GM23338 (cell line): ENCODE measurements around the gene CHMP6. TPM values are rescaled to one million over a fixed set of nuclear protein-coding genes. Genes with fewer than 3 reads are reported as not detected.

Experiments
- ATAC-seq: fragments of 200-7000 bp; cut with Tn5 transposase; 3 replicates; pipeline ENCODE4 v1.9.1; 2020
- DNase-seq: peaks from one replicate; pipeline ENCODE4 v3.0.0-alpha.2; 2015; ENCODE audit warnings: low spot score
- H2AFZ ChIP-seq: fragments of 200-600 bp; sonication (generic); 2 replicates; pipeline ENCODE4 v1.8.0; 2016; ENCODE audit warnings: antibody characterized with exemption, mild to moderate bottlenecking, moderate library complexity
- H3F3A ChIP-seq: fragments of 200-600 bp; sonication (generic); replicated peaks from 2 replicates; pipeline ENCODE4 v1.8.0; 2017; ENCODE audit warnings: antibody characterized with exemption, mixed run types, low read depth
- H3K27ac ChIP-seq: fragments of 200-600 bp; sonication (generic); 2 replicates; pipeline ENCODE4 v1.6.1; 2016; ENCODE audit warnings: low read depth
- H3K27me3 ChIP-seq: fragments of 200-600 bp; sonication (generic); 2 replicates; pipeline ENCODE4 v1.8.0; 2016; ENCODE audit warnings: mild to moderate bottlenecking, mixed run types, moderate library complexity; ENCODE audit not compliant: insufficient read depth
- H3K36me3 ChIP-seq: fragments of 200-600 bp; sonication (generic); 2 replicates; pipeline ENCODE4 v1.8.0; 2016; ENCODE audit warnings: mild to moderate bottlenecking; ENCODE audit not compliant: insufficient read depth
- H3K4me1 ChIP-seq: fragments of 200-600 bp; sonication (generic); 2 replicates; pipeline ENCODE4 v1.8.0; 2016; ENCODE audit warnings: mild to moderate bottlenecking, moderate library complexity; ENCODE audit not compliant: insufficient read depth
- H3K4me2 ChIP-seq: fragments of 200-600 bp; sonication (generic); 2 replicates; pipeline ENCODE4 v1.7.1; 2017; ENCODE audit warnings: mixed run types
- H3K4me3 ChIP-seq: fragments of 200-600 bp; sonication (generic); 2 replicates; pipeline ENCODE4 v1.6.1; 2016; ENCODE audit warnings: mixed run types
- H3K79me2 ChIP-seq: fragments of 200-600 bp; sonication (generic); replicated peaks from 2 replicates; pipeline ENCODE4 v1.8.0; 2017; ENCODE audit warnings: mild to moderate bottlenecking; ENCODE audit not compliant: insufficient read depth
- H3K9me2 ChIP-seq: fragments of 200-600 bp; sonication (generic); 2 replicates; pipeline ENCODE4 v1.8.0; 2017; ENCODE audit not compliant: insufficient read depth
- H4K20me1 ChIP-seq: fragments of 200-600 bp; sonication (generic); replicated peaks from 2 replicates; pipeline ENCODE4 v1.8.0; 2017; ENCODE audit warnings: mild to moderate bottlenecking; ENCODE audit not compliant: insufficient read depth
- H3K27ac Mint-ChIP-seq: 2 replicates; pipeline ENCODE4 v1.8.0; 2020; ENCODE audit warnings: inconsistent platforms, mild to moderate bottlenecking, moderate library complexity, mixed read lengths
- H3K27me3 Mint-ChIP-seq: 3 replicates; pipeline ENCODE4 v1.8.0; 2022; ENCODE audit warnings: low read depth, mild to moderate bottlenecking, moderate library complexity, mixed read lengths, inconsistent platforms; ENCODE audit not compliant: insufficient read depth, poor library complexity
- H3K36me3 Mint-ChIP-seq: 3 replicates; pipeline ENCODE4 v1.8.0; 2021; ENCODE audit warnings: low read depth, mild to moderate bottlenecking, inconsistent platforms, moderate library complexity, mixed read lengths
- H3K4me1 Mint-ChIP-seq: 3 replicates; pipeline ENCODE4 v1.8.0; 2020; ENCODE audit warnings: mild to moderate bottlenecking, inconsistent platforms, mixed read lengths
- H3K4me3 Mint-ChIP-seq: 3 replicates; pipeline ENCODE4 v1.8.0; 2021; ENCODE audit warnings: moderate library complexity, mild to moderate bottlenecking, inconsistent platforms, mixed read lengths
- H3K9me3 Mint-ChIP-seq: 3 replicates; pipeline ENCODE4 v1.8.0; 2020; ENCODE audit warnings: moderate library complexity, mild to moderate bottlenecking, inconsistent platforms, mixed read lengths
- CREB1 ChIP-seq: fragments of 250-450 bp; sonication (Bioruptor Pico); IDR thresholded peaks from 2 replicates; pipeline ENCODE4 v1.5.0; 2020; ENCODE audit warnings: low read depth, mild to moderate bottlenecking, moderate library complexity
- CTCF ChIP-seq, 2 experiments: fragments of 200-600 bp in 1 of 2; sonication (generic) in 1 of 2; conservative IDR thresholded peaks; 2 replicates each; pipeline versions ENCODE4 v1.5.1 to v1.6.1; 2016 to 2017; ENCODE audit warnings: antibody characterized with exemption in 2 of 2, low read depth in 2 of 2, mild to moderate bottlenecking in 2 of 2, moderate library complexity in 1 of 2
- EZH2 ChIP-seq: fragments of 200-600 bp; sonication (generic); IDR thresholded peaks from one replicate; pipeline ENCODE4 v1.8.0; 2017; ENCODE audit warnings: antibody characterized with exemption, mild to moderate bottlenecking, low read depth; ENCODE audit not compliant: unreplicated experiment
- EZH2phosphoT487 ChIP-seq: fragments of 200-600 bp; sonication (generic); IDR thresholded peaks from one replicate; pipeline ENCODE4 v1.8.1; 2018; ENCODE audit warnings: antibody characterized with exemption; ENCODE audit not compliant: unreplicated experiment
- JUNB ChIP-seq: IDR thresholded peaks from one replicate; pipeline ENCODE4 v1.6.1; 2016; ENCODE audit warnings: antibody characterized with exemption; ENCODE audit not compliant: unreplicated experiment
- NANOG ChIP-seq: IDR thresholded peaks from 2 replicates; pipeline ENCODE4 v1.6.1; 2016; ENCODE audit warnings: antibody characterized with exemption, borderline replicate concordance
- POLR2AphosphoS5 ChIP-seq: IDR thresholded peaks from 2 replicates; pipeline ENCODE4 v1.6.1; 2016; ENCODE audit warnings: antibody characterized with exemption, low read depth
- STAT1 ChIP-seq: IDR thresholded peaks from one replicate; pipeline ENCODE4 v1.6.1; 2016; ENCODE audit warnings: antibody characterized with exemption; ENCODE audit not compliant: unreplicated experiment
- ZNF114 ChIP-seq: fragments of 250-450 bp; sonication (Bioruptor Pico); IDR thresholded peaks from 2 replicates; pipeline ENCODE4 v1.5.0; 2020; ENCODE audit warnings: mild to moderate bottlenecking, moderate library complexity
- ZNF331 ChIP-seq: fragments of 250-450 bp; sonication (Bioruptor Pico); IDR thresholded peaks from 2 replicates; pipeline ENCODE4 v1.5.0; 2020; ENCODE audit warnings: low read depth, mild to moderate bottlenecking, moderate library complexity
- polyA plus RNA-seq: library from polyadenylated mRNA; unstranded; fragments of >200 nt; fragmentation: Nextera tagmentation; extraction: Ambion mirVana; gene quantifications from 2 replicates; pipeline ENCODE4 v1.2.1, GENCODE V29; 2016
- total RNA-seq: library from RNA; depleted of rRNA; stranded (reverse); fragments of >200 nt; shearing (Covaris generic); gene quantifications from 2 replicates; pipeline ENCODE4 v1.2.3, GENCODE V29; 2014
- TF ChIP-seq, protein P1 (sequence below): IDR thresholded peaks from 2 replicates; pipeline ENCODE4 v1.6.1; 2016; ENCODE audit warnings: antibody characterized with exemption
- TF ChIP-seq, protein P2 (sequence below): IDR thresholded peaks from one replicate; pipeline ENCODE4 v1.6.1; 2018; ENCODE audit warnings: antibody characterized with exemption; ENCODE audit not compliant: unreplicated experiment
- TF ChIP-seq, protein P3 (sequence below): fragments of 250-450 bp; sonication (Bioruptor Pico); IDR thresholded peaks from 2 replicates; pipeline ENCODE4 v1.5.0; 2020; ENCODE audit warnings: mild to moderate bottlenecking, moderate library complexity

CHMP6 gene
- total and polyA plus RNA-seq, 2 experiments from 2014 or later: 12.3 to 14.0 TPM

DNA sequence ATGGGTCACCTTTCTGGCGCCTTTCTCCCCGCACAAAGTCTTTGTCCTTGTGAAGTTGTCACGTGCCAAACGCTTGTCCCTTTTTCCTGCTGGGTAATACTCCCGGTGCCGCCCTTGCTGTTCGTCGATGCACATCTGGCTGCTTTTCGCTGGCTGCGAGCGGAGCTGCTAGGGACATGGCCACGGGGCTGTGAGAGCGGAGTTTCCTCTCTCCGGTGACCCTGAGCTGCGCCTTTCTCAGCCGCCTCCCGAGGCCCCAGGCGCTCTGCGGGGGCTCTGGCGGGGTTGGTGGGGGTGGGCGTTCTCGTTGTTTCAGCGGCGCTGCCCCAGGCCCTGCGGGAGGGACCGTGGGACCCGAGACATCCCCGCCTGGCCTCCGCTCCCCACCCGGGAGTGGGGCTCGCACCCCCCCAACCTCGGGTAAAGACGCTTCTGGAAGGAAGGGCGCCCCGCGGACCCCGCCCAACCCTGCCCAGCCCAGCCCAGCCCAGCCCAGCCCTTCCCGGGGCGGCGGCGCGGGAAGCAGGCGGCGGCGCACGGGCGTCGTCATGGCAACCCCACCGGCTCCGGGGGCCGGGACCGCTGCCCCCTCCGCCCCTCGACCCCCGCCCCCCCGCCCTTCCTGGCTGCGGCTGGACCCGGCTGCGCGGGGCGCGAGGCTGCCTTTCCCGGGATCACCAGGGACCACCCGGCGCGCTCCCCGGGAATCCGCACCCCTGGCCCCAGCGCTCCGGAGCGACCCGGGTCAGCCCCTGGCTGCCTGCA lies 12.3 kb downstream of the CHMP6 start:
- no peak overlapping the region for H3K27ac Mint-ChIP-seq
- peaks cover 2% of the 10 kb centered on the region; the same call in 1 of the 3 replicates for H3K36me3 Mint-ChIP-seq
- H3K4me3 Mint-ChIP-seq: peak overlapping the region; percentile 55
- Histone ChIP-seq H3K27me3 (peaks cover 42% of the 10 kb centered on the region), H3K79me2 (no peaks in the 10 kb centered on the region), H3K4me1 (no peaks in the 10 kb centered on the region), H3F3A (0 out of 2 replicates have a peak, but pooled peaks cover 5% of the 10 kb centered on the region), H4K20me1 (no peaks in the 10 kb centered on the region), H3K4me2 (peak overlapping the region; percentile 80), H3K4me3 (peak overlapping the region; percentile 55), H2AFZ (no peak overlapping the region), H3K27ac (no peak overlapping the region), H3K36me3 (no peaks in the 10 kb centered on the region), H3K9me2 (no peaks in the 10 kb centered on the region)
- peaks cover 45% of the 10 kb centered on the region for H3K27me3 Mint-ChIP-seq
- peak; percentile 57 for DNase-seq
- peaks cover 3% of the 10 kb centered on the region for H3K4me1 Mint-ChIP-seq
- TF ChIP-seq EZH2phosphoT487: no peak
- TF ChIP-seq ZNF331 (CRISPR knock-in tag): no peak
- no peak for TF ChIP-seq NANOG
- TF ChIP-seq CREB1: no peak
- TF ChIP-seq CTCF (conservative IDR thresholded peaks at IDR 0.05; ENCODE audit: low read depth in 2 of 2): no peak
- TF ChIP-seq, protein P1, sequence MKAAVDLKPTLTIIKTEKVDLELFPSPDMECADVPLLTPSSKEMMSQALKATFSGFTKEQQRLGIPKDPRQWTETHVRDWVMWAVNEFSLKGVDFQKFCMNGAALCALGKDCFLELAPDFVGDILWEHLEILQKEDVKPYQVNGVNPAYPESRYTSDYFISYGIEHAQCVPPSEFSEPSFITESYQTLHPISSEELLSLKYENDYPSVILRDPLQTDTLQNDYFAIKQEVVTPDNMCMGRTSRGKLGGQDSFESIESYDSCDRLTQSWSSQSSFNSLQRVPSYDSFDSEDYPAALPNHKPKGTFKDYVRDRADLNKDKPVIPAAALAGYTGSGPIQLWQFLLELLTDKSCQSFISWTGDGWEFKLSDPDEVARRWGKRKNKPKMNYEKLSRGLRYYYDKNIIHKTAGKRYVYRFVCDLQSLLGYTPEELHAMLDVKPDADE: no peak
- TF ChIP-seq, protein P2, sequence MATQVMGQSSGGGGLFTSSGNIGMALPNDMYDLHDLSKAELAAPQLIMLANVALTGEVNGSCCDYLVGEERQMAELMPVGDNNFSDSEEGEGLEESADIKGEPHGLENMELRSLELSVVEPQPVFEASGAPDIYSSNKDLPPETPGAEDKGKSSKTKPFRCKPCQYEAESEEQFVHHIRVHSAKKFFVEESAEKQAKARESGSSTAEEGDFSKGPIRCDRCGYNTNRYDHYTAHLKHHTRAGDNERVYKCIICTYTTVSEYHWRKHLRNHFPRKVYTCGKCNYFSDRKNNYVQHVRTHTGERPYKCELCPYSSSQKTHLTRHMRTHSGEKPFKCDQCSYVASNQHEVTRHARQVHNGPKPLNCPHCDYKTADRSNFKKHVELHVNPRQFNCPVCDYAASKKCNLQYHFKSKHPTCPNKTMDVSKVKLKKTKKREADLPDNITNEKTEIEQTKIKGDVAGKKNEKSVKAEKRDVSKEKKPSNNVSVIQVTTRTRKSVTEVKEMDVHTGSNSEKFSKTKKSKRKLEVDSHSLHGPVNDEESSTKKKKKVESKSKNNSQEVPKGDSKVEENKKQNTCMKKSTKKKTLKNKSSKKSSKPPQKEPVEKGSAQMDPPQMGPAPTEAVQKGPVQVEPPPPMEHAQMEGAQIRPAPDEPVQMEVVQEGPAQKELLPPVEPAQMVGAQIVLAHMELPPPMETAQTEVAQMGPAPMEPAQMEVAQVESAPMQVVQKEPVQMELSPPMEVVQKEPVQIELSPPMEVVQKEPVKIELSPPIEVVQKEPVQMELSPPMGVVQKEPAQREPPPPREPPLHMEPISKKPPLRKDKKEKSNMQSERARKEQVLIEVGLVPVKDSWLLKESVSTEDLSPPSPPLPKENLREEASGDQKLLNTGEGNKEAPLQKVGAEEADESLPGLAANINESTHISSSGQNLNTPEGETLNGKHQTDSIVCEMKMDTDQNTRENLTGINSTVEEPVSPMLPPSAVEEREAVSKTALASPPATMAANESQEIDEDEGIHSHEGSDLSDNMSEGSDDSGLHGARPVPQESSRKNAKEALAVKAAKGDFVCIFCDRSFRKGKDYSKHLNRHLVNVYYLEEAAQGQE: no peak
- TF ChIP-seq ZNF114 (CRISPR knock-in tag): no peak
- TF ChIP-seq EZH2: no peak
- TF ChIP-seq POLR2AphosphoS5: no peak
- TF ChIP-seq STAT1: no peak
- no peak for TF ChIP-seq JUNB
- TF ChIP-seq, protein P3, sequence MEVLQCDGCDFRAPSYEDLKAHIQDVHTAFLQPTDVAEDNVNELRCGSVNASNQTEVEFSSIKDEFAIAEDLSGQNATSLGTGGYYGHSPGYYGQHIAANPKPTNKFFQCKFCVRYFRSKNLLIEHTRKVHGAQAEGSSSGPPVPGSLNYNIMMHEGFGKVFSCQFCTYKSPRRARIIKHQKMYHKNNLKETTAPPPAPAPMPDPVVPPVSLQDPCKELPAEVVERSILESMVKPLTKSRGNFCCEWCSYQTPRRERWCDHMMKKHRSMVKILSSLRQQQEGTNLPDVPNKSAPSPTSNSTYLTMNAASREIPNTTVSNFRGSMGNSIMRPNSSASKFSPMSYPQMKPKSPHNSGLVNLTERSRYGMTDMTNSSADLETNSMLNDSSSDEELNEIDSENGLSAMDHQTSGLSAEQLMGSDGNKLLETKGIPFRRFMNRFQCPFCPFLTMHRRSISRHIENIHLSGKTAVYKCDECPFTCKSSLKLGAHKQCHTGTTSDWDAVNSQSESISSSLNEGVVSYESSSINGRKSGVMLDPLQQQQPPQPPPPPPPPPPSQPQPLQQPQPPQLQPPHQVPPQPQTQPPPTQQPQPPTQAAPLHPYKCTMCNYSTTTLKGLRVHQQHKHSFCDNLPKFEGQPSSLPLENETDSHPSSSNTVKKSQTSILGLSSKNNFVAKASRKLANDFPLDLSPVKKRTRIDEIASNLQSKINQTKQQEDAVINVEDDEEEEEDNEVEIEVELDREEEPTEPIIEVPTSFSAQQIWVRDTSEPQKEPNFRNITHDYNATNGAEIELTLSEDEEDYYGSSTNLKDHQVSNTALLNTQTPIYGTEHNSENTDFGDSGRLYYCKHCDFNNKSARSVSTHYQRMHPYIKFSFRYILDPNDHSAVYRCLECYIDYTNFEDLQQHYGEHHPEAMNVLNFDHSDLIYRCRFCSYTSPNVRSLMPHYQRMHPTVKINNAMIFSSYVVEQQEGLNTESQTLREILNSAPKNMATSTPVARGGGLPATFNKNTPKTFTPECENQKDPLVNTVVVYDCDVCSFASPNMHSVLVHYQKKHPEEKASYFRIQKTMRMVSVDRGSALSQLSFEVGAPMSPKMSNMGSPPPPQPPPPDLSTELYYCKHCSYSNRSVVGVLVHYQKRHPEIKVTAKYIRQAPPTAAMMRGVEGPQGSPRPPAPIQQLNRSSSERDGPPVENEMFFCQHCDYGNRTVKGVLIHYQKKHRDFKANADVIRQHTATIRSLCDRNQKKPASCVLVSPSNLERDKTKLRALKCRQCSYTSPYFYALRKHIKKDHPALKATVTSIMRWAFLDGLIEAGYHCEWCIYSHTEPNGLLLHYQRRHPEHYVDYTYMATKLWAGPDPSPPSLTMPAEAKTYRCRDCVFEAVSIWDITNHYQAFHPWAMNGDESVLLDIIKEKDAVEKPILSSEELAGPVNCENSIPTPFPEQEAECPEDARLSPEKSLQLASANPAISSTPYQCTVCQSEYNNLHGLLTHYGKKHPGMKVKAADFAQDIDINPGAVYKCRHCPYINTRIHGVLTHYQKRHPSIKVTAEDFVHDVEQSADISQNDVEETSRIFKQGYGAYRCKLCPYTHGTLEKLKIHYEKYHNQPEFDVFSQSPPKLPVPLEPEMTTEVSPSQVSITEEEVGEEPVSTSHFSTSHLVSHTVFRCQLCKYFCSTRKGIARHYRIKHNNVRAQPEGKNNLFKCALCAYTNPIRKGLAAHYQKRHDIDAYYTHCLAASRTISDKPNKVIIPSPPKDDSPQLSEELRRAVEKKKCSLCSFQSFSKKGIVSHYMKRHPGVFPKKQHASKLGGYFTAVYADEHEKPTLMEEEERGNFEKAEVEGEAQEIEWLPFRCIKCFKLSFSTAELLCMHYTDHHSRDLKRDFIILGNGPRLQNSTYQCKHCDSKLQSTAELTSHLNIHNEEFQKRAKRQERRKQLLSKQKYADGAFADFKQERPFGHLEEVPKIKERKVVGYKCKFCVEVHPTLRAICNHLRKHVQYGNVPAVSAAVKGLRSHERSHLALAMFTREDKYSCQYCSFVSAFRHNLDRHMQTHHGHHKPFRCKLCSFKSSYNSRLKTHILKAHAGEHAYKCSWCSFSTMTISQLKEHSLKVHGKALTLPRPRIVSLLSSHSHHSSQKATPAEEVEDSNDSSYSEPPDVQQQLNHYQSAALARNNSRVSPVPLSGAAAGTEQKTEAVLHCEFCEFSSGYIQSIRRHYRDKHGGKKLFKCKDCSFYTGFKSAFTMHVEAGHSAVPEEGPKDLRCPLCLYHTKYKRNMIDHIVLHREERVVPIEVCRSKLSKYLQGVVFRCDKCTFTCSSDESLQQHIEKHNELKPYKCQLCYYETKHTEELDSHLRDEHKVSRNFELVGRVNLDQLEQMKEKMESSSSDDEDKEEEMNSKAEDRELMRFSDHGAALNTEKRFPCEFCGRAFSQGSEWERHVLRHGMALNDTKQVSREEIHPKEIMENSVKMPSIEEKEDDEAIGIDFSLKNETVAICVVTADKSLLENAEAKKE (CRISPR knock-in tag): no peak
- peak; percentile 71 for ATAC-seq
- no peaks in the 10 kb centered on the region for H3K9me3 Mint-ChIP-seq
